GM12891 (cell line): Measurements from ENCODE around the gene SHMT1.

ENCODE experiments used
- POLR2A ChIP-seq: IDR thresholded peaks from 2 replicates; pipeline ENCODE4 v1.6.1; 2011; ENCODE audit warnings: low read depth, low read length, control low read depth
- POLR2AphosphoS5 ChIP-seq: IDR thresholded peaks from 2 replicates; pipeline ENCODE4 v1.6.1; 2011; ENCODE audit warnings: low read depth, low read length, control low read depth
- SPI1 ChIP-seq: IDR thresholded peaks from 2 replicates; pipeline ENCODE4 v1.6.1; 2011; ENCODE audit warnings: low read depth, low read length, control low read depth

DNA sequence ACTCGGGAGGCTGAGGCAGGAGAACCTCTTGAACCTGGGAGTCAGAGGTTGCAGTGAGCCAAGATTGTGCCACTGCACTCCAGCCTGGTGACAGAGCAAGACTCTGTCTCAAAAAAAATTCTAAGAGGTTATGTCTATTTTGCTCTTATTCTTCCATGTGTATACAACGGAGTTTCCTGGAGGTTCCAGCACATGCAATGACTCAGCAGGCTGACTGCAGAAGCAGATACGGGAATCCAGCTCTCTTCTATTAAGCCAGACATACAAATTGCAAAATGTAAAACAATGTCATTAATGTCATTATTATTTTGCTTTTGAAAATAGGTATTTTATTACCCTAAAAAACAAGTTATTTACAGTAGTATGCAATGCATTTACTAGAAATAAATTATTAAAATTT lies 84.5 kb downstream of the SHMT1 start:
- TF ChIP-seq POLR2A (no peak), POLR2AphosphoS5 (no peak), SPI1 (no peak)
